HG02970 (cell line): ENCODE measurements around the gene SEMA3E.

Experiments
- ATAC-seq: cut with Tn5 transposase; IDR thresholded peaks from one replicate; pipeline ENCODE4 v1.9.1; 2021; ENCODE audit warnings: mild to moderate bottlenecking, moderate library complexity, moderate number of reproducible peaks; ENCODE audit not compliant: unreplicated experiment, low FRiP score

Gene SEMA3E

GRCh38 chr7:83643012-83643411 lies 5.9 kb downstream of the SEMA3E start:
- no peak for ATAC-seq

GRCh38 chr7:83640731-83641537 lies 8.0 kb downstream of the SEMA3E start:
- no peak for ATAC-seq

GRCh38 chr7:83640240-83640639 lies 8.7 kb downstream of the SEMA3E start:
- no peak for ATAC-seq

GRCh38 chr7:83633516-83633915 lies 15.4 kb downstream of the SEMA3E start:
- ATAC-seq: no peak

GRCh38 chr7:83629117-83629880 lies 19.6 kb downstream of the SEMA3E start:
- no peak for ATAC-seq

GRCh38 chr7:83617858-83618257 lies 31.1 kb downstream of the SEMA3E start:
- no peak for ATAC-seq

GRCh38 chr7:83614112-83614511 lies 34.8 kb downstream of the SEMA3E start:
- ATAC-seq: no peak

GRCh38 chr7:83613232-83613631 lies 35.7 kb downstream of the SEMA3E start:
- no peak for ATAC-seq

GRCh38 chr7:83611776-83612175 lies 37.2 kb downstream of the SEMA3E start:
- ATAC-seq: no peak

GRCh38 chr7:83610649-83611304 lies 38.2 kb downstream of the SEMA3E start:
- no peak for ATAC-seq

- ATAC-seq: no peak
Observed at GRCh38 chr7:83608716-83609115, 40.2 kb downstream of the SEMA3E start.

- no peak for ATAC-seq
Observed at GRCh38 chr7:83603649-83604048, 45.3 kb downstream of the SEMA3E start.

GRCh38 chr7:83599131-83599530 lies 49.8 kb downstream of the SEMA3E start:
- no peak for ATAC-seq

- no peak for ATAC-seq
Observed at GRCh38 chr7:83593921-83594475, 54.9 kb downstream of the SEMA3E start.

GRCh38 chr7:83588602-83589240 lies 60.2 kb downstream of the SEMA3E start:
- no peak for ATAC-seq

- no peak for ATAC-seq
Observed at GRCh38 chr7:83586281-83586680, 62.7 kb downstream of the SEMA3E start.

GRCh38 chr7:83581667-83582435 lies 67.1 kb downstream of the SEMA3E start:
- ATAC-seq: no peak

- ATAC-seq: no peak
Observed at GRCh38 chr7:83579740-83580139, 69.2 kb downstream of the SEMA3E start.

- ATAC-seq: no peak
Observed at GRCh38 chr7:83575436-83575835, 73.5 kb downstream of the SEMA3E start.

- ATAC-seq: no peak
Observed at GRCh38 chr7:83574616-83575015, 74.3 kb downstream of the SEMA3E start.
